Left kidney (tissue), 8 donors: ENCODE data around the gene ZNF708. TPM values are rescaled to one million over a fixed set of nuclear protein-coding genes. Genes with fewer than 3 reads are reported as not detected.
"Not testable (repeated sequence)": the region's sequence is repeated elsewhere in the genome, so short reads cannot be mapped to it uniquely, and the experiment has no call there.

ENCODE experiments used
- DNase-seq: peaks from one replicate; pipeline ENCODE4 v3.0.0-alpha.2; 2013
- long read RNA-seq, 8 donors: transcript quantifications; one replicate each; lab custom pipeline, GENCODE V29; 2026
- polyA plus RNA-seq: library from polyadenylated mRNA; unstranded; fragments of 120-200 nt; gene quantifications from one replicate; pipeline ENCODE4 v1.2.1, GENCODE V29; 2013; ENCODE audit not compliant: insufficient read length

Gene ZNF708
- polyA plus RNA-seq = 26.2 TPM
- long read RNA-seq, donor 1, partial matches to known transcripts = 6 of 12 reads
- long read RNA-seq, donor 1, other reads (novel, unspliced or antisense) = 5 of 12 reads
- long read RNA-seq, donor 2, full-length matches to known transcripts = 5 of 27 reads
- long read RNA-seq, donor 2, partial matches to known transcripts = 5 of 27 reads
- long read RNA-seq, donor 2, other reads (novel, unspliced or antisense) = 17 of 27 reads
- long read RNA-seq, donor 3, transcript ZNF708-203 (3 exons, 567 nt) = major isoform, 5 of 12 reads
- long read RNA-seq, donor 3, partial matches to known transcripts = 0 of 12 reads
- long read RNA-seq, donor 3, other reads (novel, unspliced or antisense) = 7 of 12 reads
- long read RNA-seq, donor 4 = 0 reads
- long read RNA-seq, donor 5, partial matches to known transcripts = 113 of 135 reads
- long read RNA-seq, donor 5, other reads (novel, unspliced or antisense) = 20 of 135 reads
- long read RNA-seq, donor 6, full-length matches to known transcripts = 10 of 10 reads
- long read RNA-seq, donor 6, partial matches to known transcripts = 0 of 10 reads
- long read RNA-seq, donor 6, other reads (novel, unspliced or antisense) = 0 of 10 reads
- long read RNA-seq, donor 7, full-length matches to known transcripts = 9 of 17 reads
- long read RNA-seq, donor 7, partial matches to known transcripts = 8 of 17 reads
- long read RNA-seq, donor 7, other reads (novel, unspliced or antisense) = 0 of 17 reads
- long read RNA-seq, donor 8, full-length matches to known transcripts = 2 of 24 reads
- long read RNA-seq, donor 8, partial matches to known transcripts = 22 of 24 reads
- long read RNA-seq, donor 8, other reads (novel, unspliced or antisense) = 0 of 24 reads

- peak; percentile 92 for DNase-seq
Measured at GRCh38 chr19:21328885-21329605, at the start of gene ZNF708. Gene ZNF708, minus strand, starts transcription at chr19:21329410. Its CDS starts 198 bp downstream, at chr19:21329212.

- no peak for DNase-seq
Measured at GRCh38 chr19:21362291-21362690, 33.1 kb upstream of the ZNF708 start.

GRCh38 chr19:21358768-21359451, 29.7 kb upstream of the ZNF708 start, which contains the start of gene ZNF738:
Gene ZNF738, plus strand, starts transcription at chr19:21359000. Its CDS starts 141 bp downstream, at chr19:21359141.
- peak; percentile 98 for DNase-seq

- no peak for DNase-seq
Measured at GRCh38 chr19:21352830-21353229, 23.6 kb upstream of the ZNF708 start.

- DNase-seq = not testable (repeated sequence)
Measured at GRCh38 chr19:21344841-21345240, 15.6 kb upstream of the ZNF708 start.

- no peak for DNase-seq
Measured at GRCh38 chr19:21335721-21336120, 6.5 kb upstream of the ZNF708 start.

GRCh38 chr19:21328406-21328805, 804 bp downstream of the ZNF708 start:
- peak; percentile 25 for DNase-seq

GRCh38 chr19:21326169-21326568, 3.0 kb downstream of the ZNF708 start:
- no peak for DNase-seq

- DNase-seq = no peak
Measured at GRCh38 chr19:21323000-21323399, 6.2 kb downstream of the ZNF708 start.

GRCh38 chr19:21322528-21322927, 6.7 kb downstream of the ZNF708 start:
- no peak for DNase-seq

- DNase-seq = no peak
Measured at GRCh38 chr19:21321996-21322395, 7.2 kb downstream of the ZNF708 start.

GRCh38 chr19:21321134-21321533, 8.1 kb downstream of the ZNF708 start:
- no peak for DNase-seq

GRCh38 chr19:21317821-21318220, 11.4 kb downstream of the ZNF708 start:
- no peak for DNase-seq

- DNase-seq = no peak
Measured at GRCh38 chr19:21314676-21315075, 14.5 kb downstream of the ZNF708 start.

- not testable (repeated sequence) for DNase-seq
Measured at GRCh38 chr19:21312807-21313206, 16.4 kb downstream of the ZNF708 start.

GRCh38 chr19:21308773-21309172, 20.4 kb downstream of the ZNF708 start:
- no peak for DNase-seq

- not testable (repeated sequence) for DNase-seq
Measured at GRCh38 chr19:21306881-21307479, 22.2 kb downstream of the ZNF708 start.

- not testable (repeated sequence) for DNase-seq
Measured at GRCh38 chr19:21293768-21294167, 35.4 kb downstream of the ZNF708 start.

GRCh38 chr19:21269813-21270212, 59.4 kb downstream of the ZNF708 start:
- DNase-seq = no peak

GRCh38 chr19:21264891-21265290, 64.3 kb downstream of the ZNF708 start:
- DNase-seq = no peak

GRCh38 chr19:21264416-21264815, 64.8 kb downstream of the ZNF708 start:
- DNase-seq = no peak
